ENCODE results near the gene TAF11L8. TPM values are rescaled to one million over a fixed set of nuclear protein-coding genes. Genes with fewer than 3 reads are reported as not detected.
"Not testable (repeated sequence)": the region's sequence is repeated elsewhere in the genome, so short reads cannot be mapped to it uniquely, and the experiment has no call there.

The TAF11L8 gene
- total RNA-seq, result not detected

DNA sequence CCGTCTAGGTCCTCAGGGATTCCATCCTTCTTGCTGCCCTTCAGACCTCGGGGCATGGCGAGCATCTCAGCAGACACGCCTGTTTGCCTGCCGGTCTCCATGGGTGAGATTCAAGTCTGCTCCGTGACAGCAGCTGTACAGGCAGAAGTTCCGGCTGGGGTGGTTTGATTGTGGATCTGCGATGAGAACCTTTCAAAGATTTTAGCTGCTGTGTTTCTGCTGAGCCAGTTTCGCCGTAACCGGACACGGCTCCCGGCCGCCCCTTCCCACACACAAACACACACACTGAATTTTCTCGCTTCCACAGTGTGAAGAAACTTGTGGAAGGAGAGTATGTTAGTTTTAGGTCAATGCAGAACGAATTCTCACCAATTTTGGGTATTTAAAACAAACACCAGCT is at the start of gene TAF11L8:
TAF11L8 (minus strand) TSS at position 101 of the 400 bp plus-strand sequence.
- H3K9me3 Mint-ChIP-seq; POLR2A ChIA-PET; intact Hi-C loops (cut with micrococcal nuclease); DNase-seq; ATAC-seq; CTCF ChIA-PET; H3K4me3 Mint-ChIP-seq; H3K4me1 Mint-ChIP-seq (ENCODE audit: low read depth); H3K27ac Mint-ChIP-seq; H3K27me3 Mint-ChIP-seq; H3K36me3 Mint-ChIP-seq (ENCODE audit: low read depth): not testable (repeated sequence)

DNA sequence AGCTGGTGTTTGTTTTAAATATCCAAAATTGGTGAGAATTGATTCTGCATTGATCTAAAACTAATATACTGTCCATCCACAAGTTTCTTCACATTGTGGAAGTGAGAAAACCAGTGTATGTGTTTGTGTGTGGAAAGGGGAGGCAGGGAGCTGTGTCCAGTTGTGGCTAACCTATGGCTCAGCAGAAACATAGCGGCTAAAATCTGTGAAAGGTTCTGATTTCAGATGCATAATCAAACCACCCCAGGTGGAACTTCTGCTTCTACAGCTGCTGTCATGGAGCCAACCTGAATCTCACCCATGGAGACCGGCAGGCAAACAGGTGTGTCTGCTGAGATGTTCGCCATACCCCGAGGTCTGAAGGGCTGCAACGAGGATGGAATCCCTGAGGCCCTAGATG is 43.4 kb upstream of the TAF11L8 start, which contains the start of gene TAF11L14:
TAF11L14 (plus strand) TSS at position 301 of the 400 bp plus-strand sequence.
- TF ChIP-seq, protein P1, sequence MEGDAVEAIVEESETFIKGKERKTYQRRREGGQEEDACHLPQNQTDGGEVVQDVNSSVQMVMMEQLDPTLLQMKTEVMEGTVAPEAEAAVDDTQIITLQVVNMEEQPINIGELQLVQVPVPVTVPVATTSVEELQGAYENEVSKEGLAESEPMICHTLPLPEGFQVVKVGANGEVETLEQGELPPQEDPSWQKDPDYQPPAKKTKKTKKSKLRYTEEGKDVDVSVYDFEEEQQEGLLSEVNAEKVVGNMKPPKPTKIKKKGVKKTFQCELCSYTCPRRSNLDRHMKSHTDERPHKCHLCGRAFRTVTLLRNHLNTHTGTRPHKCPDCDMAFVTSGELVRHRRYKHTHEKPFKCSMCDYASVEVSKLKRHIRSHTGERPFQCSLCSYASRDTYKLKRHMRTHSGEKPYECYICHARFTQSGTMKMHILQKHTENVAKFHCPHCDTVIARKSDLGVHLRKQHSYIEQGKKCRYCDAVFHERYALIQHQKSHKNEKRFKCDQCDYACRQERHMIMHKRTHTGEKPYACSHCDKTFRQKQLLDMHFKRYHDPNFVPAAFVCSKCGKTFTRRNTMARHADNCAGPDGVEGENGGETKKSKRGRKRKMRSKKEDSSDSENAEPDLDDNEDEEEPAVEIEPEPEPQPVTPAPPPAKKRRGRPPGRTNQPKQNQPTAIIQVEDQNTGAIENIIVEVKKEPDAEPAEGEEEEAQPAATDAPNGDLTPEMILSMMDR (IDR thresholded peaks at IDR 0.05), result no peak
- no peaks in the 10 kb centered on the region for H3K27me3 Mint-ChIP-seq
- H3K36me3 Mint-ChIP-seq (ENCODE audit: low read depth), result no peaks in the 10 kb centered on the region
- no peak within 1 kb of the TSS for H3K27ac Mint-ChIP-seq
- DNase-seq (no peak), ATAC-seq (no peak)
- no peaks in the 10 kb centered on the region for H3K4me1 Mint-ChIP-seq (ENCODE audit: low read depth)
- intact Hi-C loops (cut with micrococcal nuclease), result no loop called here
- ChIA-PET CTCF (no interaction called here), POLR2A (no interaction called here)
- peaks cover 3% of the 10 kb centered on the region for H3K9me3 Mint-ChIP-seq
- H3K4me3 Mint-ChIP-seq, result no peak within 1 kb of the TSS

DNA sequence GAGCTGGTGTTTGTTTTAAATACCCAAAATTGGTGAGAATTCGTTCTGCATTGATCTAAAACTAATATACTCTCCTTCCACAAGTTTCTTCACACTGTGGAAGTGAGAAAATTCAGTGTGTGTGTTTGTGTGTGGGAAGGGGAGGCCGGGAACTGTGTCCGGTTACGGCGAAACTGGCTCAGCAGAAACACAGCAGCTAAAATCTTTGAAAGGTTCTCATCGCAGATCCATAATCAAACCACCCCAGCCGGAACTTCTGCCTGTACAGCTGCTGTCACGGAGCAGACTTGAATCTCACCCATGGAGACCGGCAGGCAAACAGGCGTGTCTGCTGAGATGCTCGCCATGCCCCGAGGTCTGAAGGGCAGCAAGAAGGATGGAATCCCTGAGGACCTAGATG is 41.0 kb upstream of the TAF11L8 start, which contains the start of gene TAF11L13:
TAF11L13 (plus strand) TSS at position 301 of the 400 bp plus-strand sequence.
- intact Hi-C loops (cut with micrococcal nuclease), result not testable (repeated sequence)

DNA sequence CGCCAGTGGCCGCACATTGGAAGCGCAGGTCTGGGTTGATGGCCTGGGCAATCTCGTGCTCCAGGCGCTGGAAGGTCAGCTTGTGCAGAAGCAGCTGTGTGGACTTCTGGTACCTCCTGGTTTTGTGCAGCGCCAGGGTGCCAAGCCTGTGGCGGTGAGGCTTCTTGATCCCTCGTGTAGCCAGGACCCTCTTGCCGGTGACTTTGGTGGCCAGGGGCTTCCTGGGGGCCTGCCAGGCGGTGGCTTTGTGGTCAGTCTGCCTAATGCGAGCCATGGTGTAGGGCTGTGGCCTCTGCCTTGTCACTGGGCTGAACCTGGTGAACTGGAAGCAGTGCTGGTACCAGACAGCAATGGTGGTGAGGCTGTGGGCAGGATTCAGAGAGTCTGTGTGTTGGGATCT is 34.9 kb upstream of the TAF11L8 start:
- Mint-ChIP-seq H3K36me3 (ENCODE audit: low read depth) (no peaks in the 10 kb centered on the region), H3K27ac (no peak overlapping the region), H3K4me1 (ENCODE audit: low read depth) (no peaks in the 10 kb centered on the region), H3K4me3 (no peak overlapping the region), H3K27me3 (no peaks in the 10 kb centered on the region), H3K9me3 (peaks cover 3% of the 10 kb centered on the region)
- DNase-seq (no peak), ATAC-seq (no peak)
- intact Hi-C loops (cut with micrococcal nuclease), result no loop called here
- ChIA-PET POLR2A (no interaction called here), CTCF (no interaction called here)
- TF ChIP-seq, protein P1 (IDR thresholded peaks at IDR 0.05), result no peak

More for the DNA sequence above, 41.0 kb upstream of the TAF11L8 start, which contains the start of gene TAF11L13:
- CTCF ChIA-PET; ATAC-seq; H3K27me3 Mint-ChIP-seq; H3K4me1 Mint-ChIP-seq (ENCODE audit: low read depth); H3K27ac Mint-ChIP-seq; H3K4me3 Mint-ChIP-seq; H3K9me3 Mint-ChIP-seq; H3K36me3 Mint-ChIP-seq (ENCODE audit: low read depth); DNase-seq; POLR2A ChIA-PET: not testable (repeated sequence)

DNA sequence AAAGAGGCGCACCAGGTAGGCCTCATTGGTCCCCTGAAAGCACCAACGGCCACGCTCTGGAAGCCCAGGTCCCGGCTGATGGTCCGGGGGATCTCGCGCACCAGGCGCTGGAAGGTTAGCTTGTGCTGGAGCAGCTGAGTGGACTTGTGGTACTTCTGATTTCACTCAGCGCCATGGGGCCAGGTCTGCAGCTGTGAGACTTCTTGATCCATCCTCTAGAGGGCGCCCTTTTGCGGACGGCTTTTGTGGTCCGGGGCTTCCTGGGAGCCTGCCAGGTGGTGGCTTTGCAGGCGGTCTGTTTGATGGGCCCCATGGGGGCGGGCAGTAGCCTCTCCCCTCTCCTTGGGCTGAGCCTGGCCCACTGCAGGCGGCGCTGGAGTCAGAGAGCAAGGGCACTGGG is 29.9 kb upstream of the TAF11L8 start:
- ChIA-PET POLR2A (no interaction called here), CTCF (no interaction called here)
- DNase-seq, result no peak
- intact Hi-C loops (cut with micrococcal nuclease), result no loop called here
- Mint-ChIP-seq H3K4me3 (no peak overlapping the region), H3K27ac (no peak overlapping the region), H3K4me1 (ENCODE audit: low read depth) (no peaks in the 10 kb centered on the region), H3K36me3 (ENCODE audit: low read depth) (no peaks in the 10 kb centered on the region), H3K27me3 (no peaks in the 10 kb centered on the region), H3K9me3 (no peaks in the 10 kb centered on the region)
- TF ChIP-seq, protein P1 (IDR thresholded peaks at IDR 0.05), result peak; percentile 15
- no peak for ATAC-seq

DNA sequence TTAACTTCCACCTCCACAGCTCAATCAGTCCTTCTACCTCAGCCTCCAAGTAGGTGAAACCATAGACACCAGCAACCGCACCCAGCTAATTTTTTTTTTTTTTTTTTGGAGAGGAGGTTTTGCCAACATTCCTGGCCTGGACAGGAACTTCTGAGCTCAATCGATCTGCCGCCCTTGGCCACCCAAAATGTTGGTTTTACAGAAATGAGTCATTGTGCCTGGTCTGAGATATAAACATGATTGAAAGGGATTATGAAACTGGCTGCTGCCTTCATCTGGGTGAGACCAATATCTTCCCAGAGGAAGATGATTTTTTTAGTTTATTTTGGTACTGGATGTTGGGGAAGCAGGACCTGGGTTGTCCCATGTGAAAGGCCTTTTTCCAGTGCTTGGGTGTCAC is 28.6 kb upstream of the TAF11L8 start:
- no peaks in the 10 kb centered on the region for H3K36me3 Mint-ChIP-seq (ENCODE audit: low read depth)
- no peak overlapping the region for H3K27ac Mint-ChIP-seq
- ChIA-PET CTCF (no interaction called here), POLR2A (no interaction called here)
- no peaks in the 10 kb centered on the region for H3K4me1 Mint-ChIP-seq (ENCODE audit: low read depth)
- peaks cover 3% of the 10 kb centered on the region for H3K9me3 Mint-ChIP-seq
- H3K4me3 Mint-ChIP-seq, result no peak overlapping the region
- DNase-seq, result no peak
- intact Hi-C loops (cut with micrococcal nuclease), result no loop called here
- H3K27me3 Mint-ChIP-seq, result no peaks in the 10 kb centered on the region
- no peak for ATAC-seq
- TF ChIP-seq, protein P1 (IDR thresholded peaks at IDR 0.05), result no peak

All from activated CD8-positive, alpha-beta T cell treated with anti-CD3 and anti-CD28 coated beads for 36 hours (primary cell).